Measurements from ENCODE around the gene DNHD1. TPM values are rescaled to one million over a fixed set of nuclear protein-coding genes. Genes with fewer than 3 reads are reported as not detected.

Gene DNHD1
- total RNA-seq, 1 experiment from 2014 or later, result 13.9 TPM

DNA sequence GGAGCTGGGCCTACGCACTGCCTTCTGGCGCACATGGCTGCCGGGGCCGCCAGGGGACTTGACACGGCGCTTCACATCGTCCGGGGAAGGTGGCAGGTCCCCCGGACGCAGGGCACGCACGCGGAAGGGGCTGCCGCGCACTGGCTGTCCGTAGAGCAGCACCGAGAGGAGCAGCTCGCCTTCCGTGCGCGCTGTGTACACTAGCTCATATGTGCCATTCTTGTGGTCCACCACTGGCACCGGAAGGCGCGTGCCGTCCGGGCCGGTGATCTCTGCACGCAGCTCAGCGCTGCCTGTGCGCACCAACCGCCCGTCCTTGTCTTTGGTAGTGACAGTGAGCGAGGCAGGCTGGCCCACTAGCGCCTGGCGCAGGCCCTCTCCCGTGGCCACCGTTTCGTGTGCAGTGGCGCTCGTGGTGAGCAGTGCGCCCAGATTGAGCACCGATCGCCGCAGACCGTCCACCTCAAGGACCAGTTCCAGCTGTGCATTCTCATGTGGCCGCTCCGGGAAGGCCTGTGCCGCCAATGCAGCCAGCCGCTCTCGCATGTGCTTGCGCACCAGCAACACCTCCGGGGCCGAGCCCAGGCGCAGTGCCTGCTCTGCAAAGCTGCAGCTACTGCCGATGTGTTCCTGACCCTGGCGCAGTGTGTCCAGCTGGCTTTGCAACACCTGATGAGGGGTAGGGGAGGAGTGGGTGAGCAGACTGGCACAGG is 40.6 kb upstream of the DNHD1 start:
- H3K79me2 ChIP-seq (ENCODE audit: low read depth), result no peaks in the 10 kb centered on the region
- H3K4me2 ChIP-seq, result no peak overlapping the region
- H3K9me2 ChIP-seq (ENCODE audit: insufficient read depth), result no peaks in the 10 kb centered on the region
- H3K4me1 ChIP-seq (replicated peaks; ENCODE audit: insufficient read depth), result peaks cover 5% of the 10 kb centered on the region; the same call in 1 of the 2 replicates
- no peaks in the 10 kb centered on the region for H3K9me3 ChIP-seq (ENCODE audit: insufficient read depth, low read depth)
- no peaks in the 10 kb centered on the region for H3F3A ChIP-seq (ENCODE audit: insufficient read depth, low read depth)
- no peak for DNase-seq
- H4K20me1 ChIP-seq (ENCODE audit: insufficient read depth), result no peaks in the 10 kb centered on the region
- BruUV-seq (replicated peaks), result no TSS peak
- no peaks in the 10 kb centered on the region for H3K27me3 ChIP-seq (ENCODE audit: insufficient read depth, low read depth)
- intact Hi-C loops (cut with micrococcal nuclease; ENCODE audit: unreplicated experiment), result no loop called here
- no peak overlapping the region for H2AFZ ChIP-seq
- no peaks in the 10 kb centered on the region for H3K36me3 ChIP-seq (ENCODE audit: low read depth)
- ChIA-PET POLR2A (ENCODE audit: unreplicated experiment) (no interaction called here), CTCF (no interaction called here)
- no peak for TF ChIP-seq EZH2 (IDR thresholded peaks at IDR 0.05; ENCODE audit: low read depth)
- TF ChIP-seq, protein P1, sequence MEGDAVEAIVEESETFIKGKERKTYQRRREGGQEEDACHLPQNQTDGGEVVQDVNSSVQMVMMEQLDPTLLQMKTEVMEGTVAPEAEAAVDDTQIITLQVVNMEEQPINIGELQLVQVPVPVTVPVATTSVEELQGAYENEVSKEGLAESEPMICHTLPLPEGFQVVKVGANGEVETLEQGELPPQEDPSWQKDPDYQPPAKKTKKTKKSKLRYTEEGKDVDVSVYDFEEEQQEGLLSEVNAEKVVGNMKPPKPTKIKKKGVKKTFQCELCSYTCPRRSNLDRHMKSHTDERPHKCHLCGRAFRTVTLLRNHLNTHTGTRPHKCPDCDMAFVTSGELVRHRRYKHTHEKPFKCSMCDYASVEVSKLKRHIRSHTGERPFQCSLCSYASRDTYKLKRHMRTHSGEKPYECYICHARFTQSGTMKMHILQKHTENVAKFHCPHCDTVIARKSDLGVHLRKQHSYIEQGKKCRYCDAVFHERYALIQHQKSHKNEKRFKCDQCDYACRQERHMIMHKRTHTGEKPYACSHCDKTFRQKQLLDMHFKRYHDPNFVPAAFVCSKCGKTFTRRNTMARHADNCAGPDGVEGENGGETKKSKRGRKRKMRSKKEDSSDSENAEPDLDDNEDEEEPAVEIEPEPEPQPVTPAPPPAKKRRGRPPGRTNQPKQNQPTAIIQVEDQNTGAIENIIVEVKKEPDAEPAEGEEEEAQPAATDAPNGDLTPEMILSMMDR (conservative IDR thresholded peaks at IDR 0.05), result no peak
- no peak overlapping the region for H3K4me3 ChIP-seq
- no peak overlapping the region for H3K27ac ChIP-seq

DNA sequence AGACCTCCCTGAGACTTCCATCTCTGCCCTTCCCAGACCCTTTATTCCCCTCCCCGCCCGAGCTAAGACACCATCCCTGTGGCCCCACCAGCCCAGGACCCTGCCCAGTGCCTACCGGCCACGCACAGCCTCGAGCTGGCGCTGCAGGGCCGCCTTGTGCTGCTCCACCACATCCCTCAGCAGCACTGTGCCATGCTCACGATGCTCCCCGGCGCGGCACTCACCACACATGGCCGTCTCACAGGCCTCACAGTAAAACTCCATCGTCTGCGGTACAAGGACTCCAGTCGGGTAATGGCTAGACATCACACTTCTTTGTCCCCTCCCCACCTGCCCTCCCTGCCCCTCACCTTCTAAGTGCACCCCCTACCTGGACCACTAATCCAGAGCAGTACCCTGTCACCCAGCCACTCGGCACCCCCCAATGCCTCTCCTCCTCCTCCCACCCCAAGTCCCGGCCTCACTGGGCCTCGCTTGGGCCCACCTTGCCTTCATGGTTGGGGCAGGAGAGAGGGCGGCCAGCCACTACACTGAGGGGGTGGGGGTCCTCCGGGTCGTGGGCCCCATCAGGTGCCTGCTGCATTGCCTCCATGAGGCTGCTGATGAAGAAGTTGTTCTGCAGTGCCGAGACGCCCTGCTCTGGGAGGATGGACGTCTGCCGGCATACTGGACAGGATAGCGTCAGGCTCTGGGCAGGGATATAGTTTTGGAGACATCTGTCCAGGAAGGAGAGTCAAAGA is 39.3 kb upstream of the DNHD1 start:
- BruUV-seq (replicated peaks), result no TSS peak
- Histone ChIP-seq H4K20me1 (ENCODE audit: insufficient read depth) (no peaks in the 10 kb centered on the region), H3K79me2 (ENCODE audit: low read depth) (no peaks in the 10 kb centered on the region), H3K9me2 (ENCODE audit: insufficient read depth) (no peaks in the 10 kb centered on the region), H3K4me1 (replicated peaks; ENCODE audit: insufficient read depth) (peaks cover 5% of the 10 kb centered on the region; the same call in 1 of the 2 replicates), H3K9me3 (ENCODE audit: insufficient read depth, low read depth) (no peaks in the 10 kb centered on the region), H3K4me3 (no peak overlapping the region), H3K4me2 (no peak overlapping the region), H3K27me3 (ENCODE audit: insufficient read depth, low read depth) (no peaks in the 10 kb centered on the region), H3K27ac (no peak overlapping the region), H3K36me3 (ENCODE audit: low read depth) (no peaks in the 10 kb centered on the region), H2AFZ (no peak overlapping the region), H3F3A (ENCODE audit: insufficient read depth, low read depth) (no peaks in the 10 kb centered on the region)
- ChIA-PET CTCF (no interaction called here), POLR2A (ENCODE audit: unreplicated experiment) (no interaction called here)
- TF ChIP-seq, protein P1 (conservative IDR thresholded peaks at IDR 0.05), result no peak
- no peak for TF ChIP-seq EZH2 (IDR thresholded peaks at IDR 0.05; ENCODE audit: low read depth)
- no peak for DNase-seq
- intact Hi-C loops (cut with micrococcal nuclease; ENCODE audit: unreplicated experiment), result no loop called here

DNA sequence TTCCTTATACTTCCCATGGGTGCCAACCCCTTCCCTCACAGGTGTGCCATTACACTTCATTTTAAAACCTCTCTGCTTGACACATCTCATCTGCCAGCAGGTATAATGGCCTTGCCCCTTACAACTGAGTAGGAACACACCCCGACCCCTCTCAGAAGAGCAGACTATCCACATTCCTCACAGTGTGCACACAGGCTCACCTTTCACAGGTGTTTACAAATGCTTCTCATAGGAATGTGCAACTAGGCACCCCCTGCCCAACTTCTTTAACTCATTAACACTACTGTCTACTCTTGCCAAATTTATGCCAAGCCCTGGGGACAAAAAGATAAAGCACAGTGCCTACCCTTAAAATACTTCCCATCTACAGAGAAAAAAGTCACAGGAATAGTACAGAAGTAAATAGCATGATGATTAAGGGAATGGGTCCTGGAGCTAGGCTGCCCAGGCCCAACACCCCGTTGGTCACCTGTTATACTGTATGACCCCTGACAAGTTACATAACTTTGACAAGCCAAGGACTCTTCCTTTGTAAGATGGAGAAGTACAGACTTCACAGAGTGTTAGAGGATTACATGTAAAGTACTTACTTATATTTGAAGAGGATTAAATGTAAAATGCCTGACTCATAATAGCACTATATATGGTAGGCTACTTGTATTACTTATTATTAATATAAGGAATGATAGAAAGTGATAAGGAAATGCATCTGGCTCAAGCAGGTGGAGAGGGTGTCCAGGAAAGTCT is 38.6 kb upstream of the DNHD1 start:
- no peaks in the 10 kb centered on the region for H3F3A ChIP-seq (ENCODE audit: insufficient read depth, low read depth)
- H2AFZ ChIP-seq, result no peak overlapping the region
- H3K9me2 ChIP-seq (ENCODE audit: insufficient read depth), result no peaks in the 10 kb centered on the region
- CTCF ChIA-PET, result no interaction called here
- TF ChIP-seq, protein P1 (conservative IDR thresholded peaks at IDR 0.05), result no peak
- no peak for TF ChIP-seq EZH2 (IDR thresholded peaks at IDR 0.05; ENCODE audit: low read depth)
- H3K36me3 ChIP-seq (ENCODE audit: low read depth), result no peaks in the 10 kb centered on the region
- peaks cover 5% of the 10 kb centered on the region; the same call in 1 of the 2 replicates for H3K4me1 ChIP-seq (replicated peaks; ENCODE audit: insufficient read depth)
- peak; percentile 25 to 73 for DNase-seq
- POLR2A ChIA-PET (ENCODE audit: unreplicated experiment), result no interaction called here
- H3K27ac ChIP-seq, result no peak overlapping the region
- no peaks in the 10 kb centered on the region for H3K27me3 ChIP-seq (ENCODE audit: insufficient read depth, low read depth)
- 0 out of 2 replicates have a peak overlapping the region, but pooled peaks have one; percentile 13 for H3K4me2 ChIP-seq
- no peaks in the 10 kb centered on the region for H3K9me3 ChIP-seq (ENCODE audit: insufficient read depth, low read depth)
- no TSS peak for BruUV-seq (replicated peaks)
- intact Hi-C loops (cut with micrococcal nuclease; ENCODE audit: unreplicated experiment), result no loop called here
- no peaks in the 10 kb centered on the region for H3K79me2 ChIP-seq (ENCODE audit: low read depth)
- no peak overlapping the region for H3K4me3 ChIP-seq
- no peaks in the 10 kb centered on the region for H4K20me1 ChIP-seq (ENCODE audit: insufficient read depth)

Data from PC-9 (cell line).